GM12892 (cell line): ENCODE measurements around the gene GLP2R.

ENCODE experiments used
- POLR2A ChIP-seq: IDR thresholded peaks from 2 replicates; pipeline ENCODE4 v1.6.1; 2011; ENCODE audit warnings: low read depth, low read length, control low read depth
- POLR2AphosphoS5 ChIP-seq: IDR thresholded peaks from 2 replicates; pipeline ENCODE4 v1.6.1; 2011; ENCODE audit warnings: low read depth, low read length, control low read depth
- TAF1 ChIP-seq: IDR thresholded peaks from 2 replicates; pipeline ENCODE4 v1.6.1; 2011; ENCODE audit warnings: low read depth, mild to moderate bottlenecking, control low read depth, low read length, borderline replicate concordance

DNA sequence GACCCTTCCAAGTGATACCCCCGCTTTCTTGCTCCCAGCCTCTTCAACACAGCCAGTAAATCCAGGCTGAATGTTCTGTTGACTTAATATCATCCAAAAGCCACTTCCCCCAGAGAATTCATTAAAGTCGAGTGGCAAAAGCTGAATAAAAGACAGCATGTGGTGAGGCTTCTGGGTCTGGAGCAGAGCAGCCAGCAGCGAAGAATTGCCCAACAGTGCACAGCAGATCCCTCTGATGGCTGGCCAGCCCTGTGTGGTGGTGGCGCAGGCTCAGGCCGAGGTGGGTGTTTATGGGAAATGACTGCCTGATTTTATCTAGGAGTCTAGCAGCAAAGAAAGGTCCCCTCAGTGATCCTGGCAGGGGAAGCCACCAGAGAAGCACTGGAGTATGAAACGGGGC, 109.7 kb downstream of the GLP2R start:
- TF ChIP-seq POLR2AphosphoS5 (no peak), POLR2A (no peak), TAF1 (no peak)
